GM12892 (cell line): Measurements from ENCODE around the gene FAM107B.
"Not testable (repeated sequence)": the region's sequence is repeated elsewhere in the genome, so short reads cannot be mapped to it uniquely, and the experiment has no call there.

Experiments
- DNase-seq: peaks from one replicate; pipeline ENCODE4 v3.0.0; 2011; ENCODE audit not compliant: insufficient read length
- FAIRE-seq: peaks from 2 replicates; lab custom pipeline; 2011; peaks lifted over from hg19 to GRCh38; lab: Jason Lieb, UNC
- POLR2A ChIP-seq: IDR thresholded peaks from 2 replicates; pipeline ENCODE4 v1.6.1; 2011; ENCODE audit warnings: low read depth, low read length, control low read depth
- POLR2AphosphoS5 ChIP-seq: IDR thresholded peaks from 2 replicates; pipeline ENCODE4 v1.6.1; 2011; ENCODE audit warnings: low read depth, low read length, control low read depth
- TAF1 ChIP-seq: IDR thresholded peaks from 2 replicates; pipeline ENCODE4 v1.6.1; 2011; ENCODE audit warnings: low read depth, mild to moderate bottlenecking, control low read depth, low read length, borderline replicate concordance

Gene FAM107B

DNA sequence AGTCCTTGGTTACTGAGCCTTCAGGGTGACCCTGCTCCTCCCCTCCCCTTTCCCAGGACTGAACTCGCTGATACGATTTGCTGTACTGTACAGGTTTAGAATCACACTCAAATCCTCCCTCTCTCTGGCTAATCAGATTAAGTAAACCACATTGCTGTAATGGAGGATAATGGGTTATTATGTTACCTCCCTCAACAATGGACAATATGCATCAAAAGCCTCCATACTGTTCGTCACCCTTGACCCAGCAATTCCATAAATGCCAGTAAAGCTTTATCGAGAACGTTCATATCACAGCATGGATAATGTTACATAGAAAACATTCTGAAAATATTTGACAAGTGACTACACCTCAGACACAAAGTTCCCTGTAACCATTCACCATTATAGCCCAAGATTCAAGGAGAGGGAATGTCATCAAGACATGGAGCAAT, 61.7 kb downstream of the FAM107B start:
- no peak for DNase-seq
- TF ChIP-seq POLR2AphosphoS5 (no peak), TAF1 (no peak), POLR2A (no peak)
- no peak for FAIRE-seq

DNA sequence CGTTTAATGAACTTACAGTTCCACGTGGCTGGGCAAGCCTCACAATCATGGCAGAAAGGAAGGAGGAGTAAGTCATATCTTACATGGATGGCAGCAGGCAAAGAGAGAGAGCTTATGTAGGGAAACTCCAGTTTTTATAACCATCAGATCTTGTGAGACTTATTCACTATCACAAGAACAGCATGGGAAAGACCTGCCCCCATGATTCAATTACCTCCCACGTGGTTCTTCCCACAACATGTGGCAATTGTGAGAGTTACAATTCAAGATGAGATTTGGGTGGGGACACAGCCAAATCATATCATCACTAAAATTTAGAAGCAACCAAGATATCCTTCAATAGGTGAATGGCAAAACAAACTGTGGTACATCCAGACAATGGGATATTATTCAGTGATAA, 65.4 kb downstream of the FAM107B start:
- not testable (repeated sequence) for FAIRE-seq

DNA sequence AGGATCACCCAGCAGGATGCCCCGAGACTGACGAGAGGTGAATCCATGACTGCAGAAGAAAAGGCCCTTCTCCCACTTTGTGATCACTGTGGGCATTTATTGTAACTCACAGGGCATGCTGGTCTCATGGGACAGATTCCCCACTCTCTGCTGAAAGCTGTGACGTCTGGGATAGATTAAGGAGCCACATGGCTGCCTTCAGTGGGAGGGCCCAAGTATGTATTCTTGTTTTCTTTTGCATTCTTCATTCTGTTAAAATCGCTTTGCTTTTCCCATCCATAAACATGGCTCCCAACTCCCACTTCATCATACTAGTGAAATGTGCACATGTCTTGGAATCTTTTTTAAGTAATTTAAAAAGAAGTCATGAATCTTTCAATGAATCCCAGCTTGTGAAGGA, 67.2 kb downstream of the FAM107B start:
- no peak for DNase-seq
- FAIRE-seq, result no peak
- TF ChIP-seq POLR2A (no peak), POLR2AphosphoS5 (no peak), TAF1 (no peak)

More for the DNA sequence above, 65.4 kb downstream of the FAM107B start:
- not testable (repeated sequence) for DNase-seq

DNA sequence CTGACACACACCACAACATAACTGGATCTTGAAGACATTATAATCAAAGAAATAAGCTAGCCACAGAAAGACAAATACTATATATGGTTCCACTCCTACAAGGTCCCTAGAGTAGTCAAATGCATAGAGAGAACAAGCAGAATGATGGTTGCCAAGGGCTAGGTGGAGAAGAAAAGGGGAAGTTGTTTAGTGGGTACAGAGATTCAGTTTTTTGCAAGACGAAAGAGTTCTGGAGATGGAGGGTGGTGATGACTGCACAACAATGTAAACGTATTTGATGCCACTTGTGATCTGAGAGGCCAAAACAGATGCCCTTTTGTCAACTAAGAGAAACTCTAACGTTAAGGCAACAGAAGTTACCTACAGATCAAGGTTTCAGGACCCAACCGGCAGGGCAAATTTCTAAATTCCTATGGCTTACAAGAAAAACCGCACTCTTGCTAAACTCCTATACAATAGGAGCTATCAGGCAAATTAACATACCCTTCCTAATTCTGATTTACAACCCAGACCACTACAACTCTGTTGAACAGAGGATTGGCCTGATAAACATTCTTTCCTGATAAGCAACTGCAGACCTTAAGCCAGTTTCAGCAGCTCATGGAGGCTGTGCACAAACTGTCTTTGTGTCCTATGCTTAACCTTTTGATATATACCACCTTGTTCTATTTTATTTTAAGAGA, 69.0 kb downstream of the FAM107B start:
- FAIRE-seq, result no peak
- TF ChIP-seq POLR2A (no peak), TAF1 (no peak), POLR2AphosphoS5 (no peak)

DNA sequence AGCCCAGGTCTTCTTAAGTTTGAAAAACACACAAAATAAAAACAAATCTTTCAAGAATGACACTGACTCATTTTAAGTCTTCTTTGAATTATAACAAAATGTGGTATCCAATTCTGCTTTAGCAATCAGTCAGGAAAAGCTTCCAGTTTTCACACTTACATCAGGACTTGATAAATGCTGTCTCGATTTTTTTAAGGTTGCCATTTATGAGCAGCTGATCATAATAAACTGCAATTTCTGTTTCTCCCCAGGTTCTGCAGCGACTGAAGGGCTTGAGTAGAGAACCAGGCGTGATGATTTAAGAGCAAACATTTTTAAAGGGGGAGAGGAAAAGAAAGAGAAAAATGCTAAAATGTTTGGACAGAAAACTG, 71.1 kb downstream of the FAM107B start:
- no peak for TF ChIP-seq POLR2AphosphoS5
- no peak for TF ChIP-seq TAF1
- no peak for TF ChIP-seq POLR2A
- FAIRE-seq, result no peak

More for the DNA sequence above, 69.0 kb downstream of the FAM107B start:
- no peak for DNase-seq

DNA sequence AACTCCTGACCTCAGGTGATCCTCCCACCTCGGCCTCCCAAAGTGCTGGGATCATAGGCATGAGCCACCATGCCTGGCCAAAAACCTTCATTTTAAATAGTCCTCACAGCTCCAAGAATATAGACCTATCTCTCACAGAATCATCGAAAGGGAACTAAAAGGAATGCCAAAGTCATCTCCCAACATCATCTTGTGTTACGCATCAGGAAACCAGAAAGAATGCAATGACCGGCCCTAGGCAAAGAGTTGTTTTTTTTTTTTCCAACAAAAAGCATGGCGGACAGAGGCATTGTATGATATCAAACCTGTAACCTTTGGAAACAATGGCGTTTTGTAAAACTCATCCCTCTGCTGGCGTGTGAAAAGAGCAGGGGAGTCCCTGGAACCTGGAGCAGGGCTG, 73.2 kb downstream of the FAM107B start:
- no peak for FAIRE-seq
- no peak for DNase-seq
- no peak for TF ChIP-seq TAF1
- no peak for TF ChIP-seq POLR2A
- no peak for TF ChIP-seq POLR2AphosphoS5

More for the DNA sequence above, 71.1 kb downstream of the FAM107B start:
- DNase-seq, result no peak

DNA sequence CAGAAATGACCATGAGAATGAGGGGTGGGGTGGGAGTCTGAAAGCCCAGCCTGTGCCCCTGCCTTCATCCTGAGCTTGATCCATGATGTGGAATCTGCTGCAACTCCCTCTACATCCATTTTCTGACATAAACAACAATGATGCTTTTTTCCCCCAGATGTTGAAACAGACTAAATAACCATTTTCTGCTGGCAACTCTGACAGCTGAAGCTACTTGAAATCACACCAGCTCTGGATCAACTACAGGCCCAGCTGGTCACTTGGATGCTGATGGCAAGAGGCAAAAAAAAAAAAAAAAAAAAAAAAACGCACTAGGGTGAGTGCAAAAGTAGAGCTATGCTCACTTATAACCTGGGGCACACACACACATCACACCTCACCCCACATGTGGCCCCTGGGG, 74.2 kb downstream of the FAM107B start:
- DNase-seq, result no peak
- TF ChIP-seq TAF1 (no peak), POLR2A (no peak), POLR2AphosphoS5 (no peak)
- FAIRE-seq, result no peak

DNA sequence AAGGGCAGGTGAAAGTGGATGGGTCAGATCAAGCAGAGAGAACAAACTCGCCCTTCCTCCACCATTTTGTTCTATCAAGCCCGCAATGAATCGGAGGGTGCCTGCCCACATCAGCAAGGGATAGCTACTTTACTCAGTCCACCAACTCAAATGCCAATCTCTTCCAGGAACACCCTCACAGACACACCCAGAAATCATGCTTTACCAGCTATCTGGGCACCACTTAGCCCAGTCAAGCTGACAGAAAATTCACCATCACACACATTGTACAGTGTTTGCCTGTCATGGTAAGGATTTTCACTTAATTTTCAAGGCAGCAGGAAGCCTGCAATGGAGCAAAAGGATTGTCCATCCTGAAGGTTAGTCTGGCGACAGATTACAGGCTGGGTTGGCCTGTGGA, 75.2 kb downstream of the FAM107B start:
- no peak for FAIRE-seq
- TF ChIP-seq POLR2AphosphoS5, result no peak
- TF ChIP-seq TAF1, result no peak
- TF ChIP-seq POLR2A, result no peak
- no peak for DNase-seq

DNA sequence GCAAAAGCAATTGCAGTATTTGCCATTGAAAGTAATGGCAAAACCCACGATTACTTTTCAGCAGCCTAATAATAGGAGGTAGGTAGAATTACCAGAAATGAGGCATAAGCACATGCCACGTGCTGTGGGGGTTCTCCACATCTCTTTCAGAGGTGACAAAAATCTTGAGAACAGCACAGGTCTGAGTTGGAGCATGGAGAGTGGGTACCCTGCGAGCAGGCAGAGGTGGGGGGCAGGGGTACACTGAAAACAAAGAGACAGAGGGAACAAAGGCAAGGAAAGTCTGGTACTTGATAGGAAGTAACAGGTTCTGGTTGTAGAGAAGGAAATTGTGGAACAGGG, 75.9 kb downstream of the FAM107B start:
- TF ChIP-seq POLR2A (no peak), POLR2AphosphoS5 (no peak), TAF1 (no peak)
- FAIRE-seq (no peak), DNase-seq (no peak)

DNA sequence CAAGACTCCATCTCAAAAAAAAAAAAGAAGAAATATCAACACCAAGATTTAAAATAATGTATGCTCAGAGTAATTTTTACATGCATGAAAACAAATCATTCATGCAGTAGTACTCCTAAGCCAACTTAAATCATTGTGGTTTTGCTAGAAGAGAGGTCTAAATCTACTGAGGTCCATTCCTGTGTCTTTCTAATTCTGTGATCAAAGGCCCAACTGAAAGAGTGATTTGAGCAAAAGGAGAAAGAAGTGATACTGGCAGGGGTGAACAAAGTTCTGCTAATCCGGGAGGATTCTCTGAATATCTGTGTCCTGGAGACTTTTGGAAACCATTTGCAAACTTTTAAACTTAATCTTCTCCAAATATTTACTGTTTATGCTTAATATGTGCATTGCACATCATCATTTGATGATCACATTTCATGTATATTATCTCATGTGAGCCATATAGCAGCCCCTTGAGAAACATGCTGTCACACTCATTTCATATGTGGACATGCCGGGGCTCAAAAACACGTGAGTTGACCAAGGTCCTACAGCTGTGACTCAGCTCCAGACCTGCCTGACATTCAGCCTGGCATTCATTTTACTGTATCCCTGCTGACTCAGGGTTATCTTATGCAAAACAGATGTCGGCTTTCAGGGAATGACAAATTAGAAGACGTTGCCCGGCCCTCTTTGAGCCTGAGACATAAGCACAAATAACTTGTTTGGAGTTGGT, 76.4 kb downstream of the FAM107B start:
- no peak for FAIRE-seq
- no peak for DNase-seq
- TF ChIP-seq POLR2A (no peak), POLR2AphosphoS5 (no peak), TAF1 (no peak)

DNA sequence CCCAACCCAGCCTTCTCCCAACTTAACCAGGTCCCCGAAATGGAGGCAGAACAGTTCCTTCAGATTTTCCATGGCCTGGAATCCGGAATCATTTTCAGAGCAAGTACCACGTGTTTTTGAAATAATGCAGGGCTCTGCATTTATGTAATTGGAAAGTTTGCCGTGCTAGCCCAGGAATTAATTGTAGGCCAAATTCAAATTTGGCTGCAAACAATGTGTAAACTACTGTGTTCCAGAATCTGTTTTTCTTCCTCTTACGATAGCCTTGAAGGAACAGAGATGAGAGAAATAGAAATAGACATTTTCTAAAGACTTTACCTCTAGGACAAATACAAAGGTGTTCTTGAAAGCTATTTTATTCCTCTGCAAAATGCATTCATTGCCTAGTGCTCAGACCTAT, 77.4 kb downstream of the FAM107B start:
- no peak for TF ChIP-seq POLR2A
- TF ChIP-seq TAF1, result no peak
- no peak for TF ChIP-seq POLR2AphosphoS5
- no peak for FAIRE-seq
- DNase-seq, result no peak

DNA sequence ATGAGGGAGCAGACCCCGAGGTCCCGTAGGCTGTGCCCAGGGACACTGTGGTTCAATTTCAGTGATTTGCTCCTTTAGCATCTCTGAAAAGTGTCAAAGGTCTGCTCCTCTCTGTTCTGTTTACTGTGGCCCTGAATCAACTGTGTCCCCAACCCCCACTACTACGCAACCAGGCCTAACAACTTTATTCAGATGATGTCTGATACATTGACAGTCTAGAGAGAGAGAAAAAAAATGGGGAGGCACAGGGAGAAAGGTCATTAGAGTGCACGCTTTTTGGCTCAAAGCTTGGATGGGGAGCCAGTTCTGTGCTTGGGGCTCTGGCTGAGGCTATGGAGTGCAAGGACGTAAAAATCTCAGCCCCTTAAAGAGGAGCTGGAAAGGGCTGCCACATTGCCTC, 77.9 kb downstream of the FAM107B start:
- TF ChIP-seq POLR2AphosphoS5, result no peak
- no peak for TF ChIP-seq TAF1
- TF ChIP-seq POLR2A, result no peak
- FAIRE-seq, result no peak
- no peak for DNase-seq
